PC-9 (cell line): ENCODE data around the gene IL1RAPL1.

Experiments
- EZH2 ChIP-seq: fragments of 200-600 bp; sonication (generic); IDR thresholded peaks from 2 replicates; pipeline ENCODE4 v1.8.0; 2017; ENCODE audit warnings: antibody characterized with exemption, low read depth
- TF ChIP-seq, protein P1 (sequence below): fragments of 200-600 bp; sonication (generic); conservative IDR thresholded peaks from 2 replicates; pipeline ENCODE4 v1.6.1; 2017; ENCODE audit warnings: mixed run types, antibody characterized with exemption, mild to moderate bottlenecking, moderate library complexity

DNA sequence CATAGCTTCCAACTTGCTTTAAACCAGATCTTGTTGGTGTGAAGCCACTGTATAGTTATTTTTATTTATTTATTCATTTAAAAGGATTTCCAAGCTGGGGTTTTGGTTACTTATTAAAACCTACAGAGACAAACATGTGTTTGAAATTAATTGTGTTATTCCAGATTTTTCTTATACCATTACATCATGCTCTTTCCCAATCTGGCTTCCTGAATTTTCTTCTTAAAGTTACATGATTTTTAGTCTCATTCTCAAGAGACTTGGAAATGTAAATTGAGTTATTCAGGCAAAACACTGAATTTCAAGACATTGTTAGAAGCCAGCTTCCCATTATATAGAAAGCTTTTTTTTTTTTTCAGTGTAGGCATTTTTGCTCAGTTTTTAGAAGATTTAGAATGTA is 381.9 kb downstream of the IL1RAPL1 start:
- TF ChIP-seq EZH2: no peak
- TF ChIP-seq, protein P1, sequence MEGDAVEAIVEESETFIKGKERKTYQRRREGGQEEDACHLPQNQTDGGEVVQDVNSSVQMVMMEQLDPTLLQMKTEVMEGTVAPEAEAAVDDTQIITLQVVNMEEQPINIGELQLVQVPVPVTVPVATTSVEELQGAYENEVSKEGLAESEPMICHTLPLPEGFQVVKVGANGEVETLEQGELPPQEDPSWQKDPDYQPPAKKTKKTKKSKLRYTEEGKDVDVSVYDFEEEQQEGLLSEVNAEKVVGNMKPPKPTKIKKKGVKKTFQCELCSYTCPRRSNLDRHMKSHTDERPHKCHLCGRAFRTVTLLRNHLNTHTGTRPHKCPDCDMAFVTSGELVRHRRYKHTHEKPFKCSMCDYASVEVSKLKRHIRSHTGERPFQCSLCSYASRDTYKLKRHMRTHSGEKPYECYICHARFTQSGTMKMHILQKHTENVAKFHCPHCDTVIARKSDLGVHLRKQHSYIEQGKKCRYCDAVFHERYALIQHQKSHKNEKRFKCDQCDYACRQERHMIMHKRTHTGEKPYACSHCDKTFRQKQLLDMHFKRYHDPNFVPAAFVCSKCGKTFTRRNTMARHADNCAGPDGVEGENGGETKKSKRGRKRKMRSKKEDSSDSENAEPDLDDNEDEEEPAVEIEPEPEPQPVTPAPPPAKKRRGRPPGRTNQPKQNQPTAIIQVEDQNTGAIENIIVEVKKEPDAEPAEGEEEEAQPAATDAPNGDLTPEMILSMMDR: no peak
